Right kidney (tissue), 1 donor: ENCODE results near the gene CCDC85B.
A peak's percentile ranks its signal among the peaks of the same experiment; 100 is the strongest.

Experiments
- DNase-seq: peaks from one replicate; pipeline ENCODE4 v3.0.0-alpha.2; 2016

The CCDC85B gene

GRCh38 chr11:65868076-65868667 is 22.3 kb upstream of the CCDC85B start:
- no peak for DNase-seq

GRCh38 chr11:65868907-65869306 is 21.6 kb upstream of the CCDC85B start:
- DNase-seq: no peak

GRCh38 chr11:65869643-65870306 is 20.7 kb upstream of the CCDC85B start:
- no peak for DNase-seq

- DNase-seq: no peak
Measured at GRCh38 chr11:65870307-65870658, 20.2 kb upstream of the CCDC85B start.

GRCh38 chr11:65870706-65871681 is 19.5 kb upstream of the CCDC85B start:
- no peak for DNase-seq

GRCh38 chr11:65871811-65872548 is 18.5 kb upstream of the CCDC85B start:
- DNase-seq: peak; percentile 74

- DNase-seq: no peak
Measured at GRCh38 chr11:65872586-65873317, 17.7 kb upstream of the CCDC85B start, which contains the start of gene EFEMP2. Gene EFEMP2, minus strand, starts transcription at chr11:65872800. Its CDS starts 446 bp downstream, at chr11:65872354.

GRCh38 chr11:65873318-65874156 is 16.9 kb upstream of the CCDC85B start:
- peak; percentile 94 for DNase-seq

GRCh38 chr11:65879617-65880016 is 10.9 kb upstream of the CCDC85B start, which contains the start of gene CTSW:
Gene CTSW, plus strand, starts transcription at chr11:65879837. Its CDS starts 18 bp downstream, at chr11:65879855.
- no peak for DNase-seq

GRCh38 chr11:65880027-65880426 is 10.4 kb upstream of the CCDC85B start:
- no peak for DNase-seq

GRCh38 chr11:65880844-65881421 is 9.5 kb upstream of the CCDC85B start:
- no peak for DNase-seq

- no peak for DNase-seq
Measured at GRCh38 chr11:65882120-65883057, 8.1 kb upstream of the CCDC85B start.

GRCh38 chr11:65883058-65883761 is 7.3 kb upstream of the CCDC85B start:
- no peak for DNase-seq

- no peak for DNase-seq
Measured at GRCh38 chr11:65883786-65884715, 6.4 kb upstream of the CCDC85B start.

- peak; percentile 59 for DNase-seq
Measured at GRCh38 chr11:65884716-65885092, 5.8 kb upstream of the CCDC85B start.

GRCh38 chr11:65885231-65885630 is 5.2 kb upstream of the CCDC85B start:
- DNase-seq: no peak
